Muscle of leg (tissue), 11 donors: ENCODE data around the gene LRRC74A. TPM values are rescaled to one million over a fixed set of nuclear protein-coding genes. Genes with fewer than 3 reads are reported as not detected.
"Not testable (repeated sequence)": the region's sequence is repeated elsewhere in the genome, so short reads cannot be mapped to it uniquely, and the experiment has no call there.

Experiments
- DNase-seq: peaks from one replicate; pipeline ENCODE4 v3.0.0; 2013
- H3K27ac ChIP-seq: one replicate; pipeline ENCODE4 v1.5.1; 2013; ENCODE audit warnings: mild to moderate bottlenecking, low read length, control low read depth
- H3K27me3 ChIP-seq: one replicate; pipeline ENCODE4 v1.6.1; 2013; ENCODE audit warnings: low read length; ENCODE audit not compliant: control insufficient read depth, insufficient read depth
- H3K36me3 ChIP-seq: one replicate; pipeline ENCODE4 v1.6.1; 2013; ENCODE audit warnings: low read length; ENCODE audit not compliant: control insufficient read depth, insufficient read depth
- H3K4me1 ChIP-seq: one replicate; pipeline ENCODE4 v1.6.1; 2013; ENCODE audit warnings: low read length; ENCODE audit not compliant: control insufficient read depth, insufficient read depth
- H3K4me3 ChIP-seq: one replicate; pipeline ENCODE4 v1.5.1; 2013; ENCODE audit warnings: low read length, control low read depth
- H3K9me3 ChIP-seq: replicated peaks from 2 replicates; pipeline ENCODE4 v1.6.1; 2013; ENCODE audit warnings: low read depth, low read length; ENCODE audit not compliant: control insufficient read depth
- WGBS: methylation state at CpG from one replicate; pipeline ENCODE4 v1.1.5; 2013; ENCODE audit warnings: missing lambda C conversion rate; ENCODE audit not compliant: insufficient coverage; 5-methylcytosine and 5-hydroxymethylcytosine counted together
- polyA plus RNA-seq, 8 donors: library from polyadenylated mRNA; unstranded; fragments of 120-200 nt; gene quantifications; one replicate each; pipeline versions ENCODE4 v1.2.1 to v1.2.3, GENCODE V29; 2013; ENCODE audit warnings: inconsistent platforms in 1 of 8, low replicate concordance in 1 of 8; ENCODE audit not compliant: insufficient read length in 8 of 8, insufficient read depth in 1 of 8
- total RNA-seq: library from RNA; stranded (reverse); fragments of 120-200 nt; gene quantifications from one replicate; pipeline ENCODE4 v1.2.4, GENCODE V29; 2013

LRRC74A gene
- total and polyA plus RNA-seq, 9 donors = 0.07 to 0.19 (median 0.16) TPM; not detected in 6

GRCh38 chr14:76883447-76883846 is 57.2 kb downstream of the LRRC74A start:
- no peaks in the 10 kb centered on the region for H3K36me3 ChIP-seq
- no peak overlapping the region for H3K27ac ChIP-seq
- no peak for DNase-seq
- H3K4me3 ChIP-seq = no peak overlapping the region
- H3K27me3 ChIP-seq = no peaks in the 10 kb centered on the region
- no peaks in the 10 kb centered on the region for H3K9me3 ChIP-seq
- H3K4me1 ChIP-seq = peaks cover 61% of the 10 kb centered on the region
- WGBS = no CpG with 5 or more reads among the region's 6 CpGs

GRCh38 chr14:76884394-76884793 is 58.2 kb downstream of the LRRC74A start:
- Histone ChIP-seq H3K9me3 (no peaks in the 10 kb centered on the region), H3K4me1 (peaks cover 61% of the 10 kb centered on the region), H3K27ac (no peak overlapping the region), H3K36me3 (no peaks in the 10 kb centered on the region), H3K4me3 (no peak overlapping the region), H3K27me3 (no peaks in the 10 kb centered on the region)
- 68% methylated on average over 5 of the region's 6 CpGs for WGBS
- no peak for DNase-seq

GRCh38 chr14:76884853-76885276 is 58.7 kb downstream of the LRRC74A start:
- Histone ChIP-seq H3K9me3 (no peaks in the 10 kb centered on the region), H3K36me3 (no peaks in the 10 kb centered on the region), H3K4me1 (peaks cover 61% of the 10 kb centered on the region), H3K4me3 (no peak overlapping the region), H3K27me3 (no peaks in the 10 kb centered on the region), H3K27ac (no peak overlapping the region)
- WGBS = 49% methylated on average over 9 of the region's 14 CpGs
- DNase-seq = no peak

DNA sequence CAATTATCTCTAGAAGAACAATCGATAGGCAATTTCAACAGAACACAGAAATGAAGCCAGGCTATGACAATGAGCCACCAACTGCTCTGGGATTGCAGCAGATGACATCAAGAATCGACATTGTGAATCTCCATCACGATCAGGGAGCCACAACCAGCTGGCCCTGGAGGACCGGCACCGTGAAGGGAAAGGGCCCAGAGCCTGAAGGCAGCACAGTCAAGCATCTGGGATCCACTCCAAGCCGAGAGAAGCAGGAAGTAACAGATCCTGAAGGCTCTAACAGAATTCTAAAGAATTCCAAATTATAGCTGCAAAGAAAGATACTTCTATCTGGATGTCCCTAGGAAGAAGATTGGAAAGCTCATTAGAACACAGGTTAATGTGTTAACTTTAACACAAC is 61.0 kb downstream of the LRRC74A start:
- Histone ChIP-seq H3K4me1 (peaks cover 42% of the 10 kb centered on the region), H3K4me3 (no peak overlapping the region), H3K9me3 (peaks cover under 1% of the 10 kb centered on the region), H3K36me3 (no peaks in the 10 kb centered on the region), H3K27ac (no peak overlapping the region), H3K27me3 (no peaks in the 10 kb centered on the region)
- WGBS = 18% methylated on average over 5 of the region's 6 CpGs
- DNase-seq = peak; percentile 82

DNA sequence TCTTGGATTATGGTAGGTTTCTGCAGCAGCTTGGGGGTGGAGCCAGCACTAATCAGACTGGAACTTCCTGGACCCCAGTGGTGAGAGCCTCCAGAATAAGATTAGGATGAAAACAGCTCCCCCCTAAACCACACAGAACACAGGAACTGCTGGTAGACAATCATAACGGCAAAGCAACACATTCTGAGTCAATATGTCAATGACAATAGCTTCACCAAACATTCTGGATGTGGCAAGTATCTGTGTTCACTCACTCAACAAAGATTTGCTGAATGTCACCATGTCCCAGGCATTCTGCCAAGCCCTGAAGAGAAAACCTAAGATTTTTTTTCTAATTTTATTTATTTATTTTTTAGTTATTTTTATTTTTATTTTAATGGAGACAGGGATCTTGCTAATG is 65.2 kb downstream of the LRRC74A start:
- Histone ChIP-seq H3K36me3 (no peaks in the 10 kb centered on the region), H3K27ac (no peak overlapping the region), H3K4me1 (peaks cover 13% of the 10 kb centered on the region), H3K27me3 (no peaks in the 10 kb centered on the region), H3K4me3 (no peak overlapping the region), H3K9me3 (peaks cover 5% of the 10 kb centered on the region)
- WGBS = no CpG with 5 or more reads among the region's 1 CpG
- DNase-seq = no peak

DNA sequence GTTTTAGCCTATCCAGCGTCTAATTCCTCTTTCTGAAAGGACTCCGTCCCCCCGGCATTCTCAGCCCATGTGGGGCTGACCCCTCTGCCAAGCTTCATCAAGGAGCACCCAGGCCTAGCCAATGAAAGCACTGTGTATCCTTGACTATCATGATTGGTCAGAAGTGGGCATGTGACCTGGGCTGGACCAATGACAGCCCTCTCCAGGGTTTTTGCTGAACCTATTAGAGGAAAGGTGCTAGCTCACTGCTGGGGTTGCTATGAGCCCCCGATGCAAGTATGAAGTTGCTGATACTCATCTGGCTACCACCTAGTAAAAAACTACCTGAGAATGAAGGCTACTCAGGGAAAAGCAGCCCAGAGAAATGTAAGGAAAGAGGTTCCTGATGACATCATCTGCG is 68.1 kb downstream of the LRRC74A start:
- no peak overlapping the region for H3K4me3 ChIP-seq
- H3K27me3 ChIP-seq = no peaks in the 10 kb centered on the region
- H3K4me1 ChIP-seq = no peaks in the 10 kb centered on the region
- 91% methylated on average over 3 of the region's 5 CpGs for WGBS
- peaks cover 5% of the 10 kb centered on the region for H3K9me3 ChIP-seq
- no peak overlapping the region for H3K27ac ChIP-seq
- no peak for DNase-seq
- H3K36me3 ChIP-seq = no peaks in the 10 kb centered on the region

DNA sequence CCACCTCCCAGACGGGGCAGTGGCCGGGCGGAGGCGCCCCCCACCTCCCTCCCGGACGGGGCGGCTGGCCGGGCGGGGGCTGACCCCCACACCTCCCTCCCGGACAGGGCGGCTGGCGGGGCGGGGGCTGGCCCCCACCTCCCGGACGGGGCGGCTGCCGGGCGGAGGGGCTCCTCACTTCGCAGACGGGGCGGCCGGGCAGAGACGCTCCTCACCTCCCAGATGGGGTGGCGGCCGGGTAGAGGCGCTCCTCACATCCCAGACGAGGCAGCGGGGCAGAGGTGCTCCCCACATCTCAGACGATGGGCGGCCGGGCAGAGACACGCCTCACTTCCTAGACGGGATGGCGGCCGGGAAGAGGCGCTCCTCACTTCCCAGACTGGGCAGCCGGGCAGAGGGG is 71.8 kb downstream of the LRRC74A start:
- 96% methylated on average over 14 of the region's 37 CpGs for WGBS
- not testable (repeated sequence) for H3K36me3 ChIP-seq, H3K27me3 ChIP-seq, H3K27ac ChIP-seq, H3K9me3 ChIP-seq, DNase-seq, H3K4me3 ChIP-seq
- peaks cover 21% of the 10 kb centered on the region for H3K4me1 ChIP-seq

DNA sequence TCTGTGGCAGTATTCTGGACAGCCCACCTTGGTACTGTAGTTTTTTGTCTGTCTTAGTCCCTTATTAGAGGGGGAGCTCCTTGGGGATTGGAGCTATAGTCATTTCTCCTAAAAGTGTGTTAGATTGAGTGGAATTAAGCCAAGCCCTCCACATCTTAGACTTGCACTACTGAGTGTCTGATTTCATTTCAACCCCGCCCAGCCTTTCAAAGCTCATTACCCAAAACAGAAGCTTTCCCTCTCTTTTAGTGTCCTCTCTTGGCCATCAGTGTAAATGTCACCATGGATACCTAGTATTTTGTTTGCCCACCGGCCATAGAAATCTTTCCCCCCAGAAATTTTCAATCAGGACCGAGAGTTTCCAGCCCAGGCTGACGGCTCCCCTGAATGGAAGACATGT is 74.5 kb downstream of the LRRC74A start:
- Histone ChIP-seq H3K36me3 (no peaks in the 10 kb centered on the region), H3K4me1 (peaks cover 41% of the 10 kb centered on the region), H3K4me3 (no peak overlapping the region), H3K27me3 (no peaks in the 10 kb centered on the region), H3K9me3 (no peaks in the 10 kb centered on the region), H3K27ac (peak overlapping the region; percentile 72)
- 66% methylated on average over 2 of the region's 4 CpGs for WGBS
- DNase-seq = peak; percentile 45

GRCh38 chr14:76901171-76902055 is 75.2 kb downstream of the LRRC74A start:
- peak overlapping the region; percentile 72 for H3K27ac ChIP-seq

DNA sequence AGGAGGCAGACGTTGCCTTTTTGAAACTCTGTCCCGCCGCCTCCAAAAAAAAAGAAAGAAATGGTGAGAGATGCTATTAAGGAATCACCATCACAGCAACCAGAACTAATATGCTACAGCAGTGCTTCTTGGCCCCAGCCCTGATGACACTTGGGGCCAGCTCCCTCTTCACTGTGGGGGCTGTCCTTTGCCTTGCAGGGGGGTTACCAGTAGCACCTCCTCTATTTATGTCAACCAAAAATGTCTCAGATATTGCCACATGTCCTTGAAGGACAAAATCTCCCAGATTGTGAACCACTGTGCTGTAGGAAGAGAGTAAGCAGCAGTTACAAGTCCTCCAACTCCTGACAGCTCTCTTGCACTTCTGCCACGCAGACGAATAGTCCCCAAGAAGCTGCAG is 76.4 kb downstream of the LRRC74A start:
- Histone ChIP-seq H3K4me1 (peaks cover 41% of the 10 kb centered on the region), H3K36me3 (no peaks in the 10 kb centered on the region), H3K4me3 (no peak overlapping the region), H3K27ac (no peak overlapping the region), H3K27me3 (no peaks in the 10 kb centered on the region), H3K9me3 (no peaks in the 10 kb centered on the region)
- no CpG with 5 or more reads among the region's 5 CpGs for whole genome bisulfite sequencing
- DNase-seq = no peak

More at GRCh38 chr14:76901171-76902055, 75.2 kb downstream of the LRRC74A start:
- Histone ChIP-seq H3K27me3 (no peaks in the 10 kb centered on the region), H3K36me3 (no peaks in the 10 kb centered on the region), H3K4me3 (no peak overlapping the region), H3K4me1 (peaks cover 41% of the 10 kb centered on the region), H3K9me3 (no peaks in the 10 kb centered on the region)
- DNase-seq = peak; percentile 85
- 42% methylated on average over 3 of the region's 6 CpGs for WGBS
